NCI-H187 (cell line): Measurements from ENCODE around the gene VPS25.
"Not testable (repeated sequence)": the region's sequence is repeated elsewhere in the genome, so short reads cannot be mapped to it uniquely, and the experiment has no call there.

Source experiments
- DNase-seq, 2 experiments: peaks; one replicate each; lab custom pipeline; 2025; lab: John Stamatoyannopoulos, UW

VPS25 gene

GRCh38 chr17:42768006-42768405, 5.2 kb upstream of the VPS25 start:
- DNase-seq = not testable (repeated sequence)

- not testable (repeated sequence) for DNase-seq
These were observed 3.3 kb upstream of the VPS25 start for GRCh38 chr17:42769964-42770363.

GRCh38 chr17:42772945-42773289, 332 bp upstream of the VPS25 start:
- no peak for DNase-seq

GRCh38 chr17:42774066-42774745, 957 bp downstream of the VPS25 start:
- no peak for DNase-seq

GRCh38 chr17:42775534-42776098, 2.4 kb downstream of the VPS25 start:
- DNase-seq = no peak

GRCh38 chr17:42778570-42778969, 5.3 kb downstream of the VPS25 start:
- DNase-seq = no peak

- no peak for DNase-seq
These were observed 6.2 kb downstream of the VPS25 start for GRCh38 chr17:42779304-42779935.

- no peak for DNase-seq
These were observed 6.9 kb downstream of the VPS25 start, which contains the start of gene WNK4 for GRCh38 chr17:42779936-42780850. Gene WNK4 (plus strand): TSS chr17:42780610. CDS start chr17:42780699, 89 bp downstream.

GRCh38 chr17:42780851-42781638, 7.8 kb downstream of the VPS25 start:
- no peak for DNase-seq

GRCh38 chr17:42781639-42782165, 8.5 kb downstream of the VPS25 start:
- DNase-seq = no peak

GRCh38 chr17:42782166-42783061, 9.2 kb downstream of the VPS25 start:
- no peak for DNase-seq

- no peak for DNase-seq
These were observed 10.0 kb downstream of the VPS25 start for GRCh38 chr17:42783062-42783790.

GRCh38 chr17:42783791-42784138, 10.5 kb downstream of the VPS25 start:
- no peak for DNase-seq

- no peak for DNase-seq
These were observed 11.2 kb downstream of the VPS25 start for GRCh38 chr17:42784409-42784808.

GRCh38 chr17:42784811-42785592, 11.8 kb downstream of the VPS25 start:
- DNase-seq = no peak

- DNase-seq = no peak
These were observed 14.0 kb downstream of the VPS25 start for GRCh38 chr17:42787266-42787665.

GRCh38 chr17:42791948-42792347, 18.7 kb downstream of the VPS25 start:
- no peak for DNase-seq

- DNase-seq = no peak
These were observed 19.3 kb downstream of the VPS25 start for GRCh38 chr17:42792545-42792944.

GRCh38 chr17:42795061-42795460, 21.8 kb downstream of the VPS25 start:
- DNase-seq = no peak
